ENCODE measurements around the gene SPTBN4. TPM values are rescaled to one million over a fixed set of nuclear protein-coding genes. Genes with fewer than 3 reads are reported as not detected.

The SPTBN4 gene
- total RNA-seq, 4 donors from 2014 or later, result 1.4 to 5.1 (median 2.3) TPM

DNA sequence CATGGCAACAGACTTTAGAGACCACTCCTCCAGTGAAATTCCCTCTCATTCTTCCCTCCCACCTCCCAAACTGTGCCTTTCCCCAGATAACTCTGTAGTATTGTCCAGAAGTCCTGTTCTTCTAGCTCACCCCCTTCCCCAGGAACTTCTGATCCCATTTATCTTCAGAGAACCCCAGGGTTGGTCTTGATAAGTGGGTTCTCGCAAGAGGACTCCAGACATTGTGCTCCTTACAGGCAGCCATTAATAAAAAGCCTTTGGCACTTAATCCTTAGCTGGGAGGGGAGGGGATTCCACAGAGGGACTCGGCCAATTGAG lies 136.2 kb downstream of the SPTBN4 start:
- no peak for TF ChIP-seq CTCF (IDR thresholded peaks at IDR 0.05; ENCODE audit: low read depth)

GRCh38 chr19:40603389-40604170 lies 136.8 kb downstream of the SPTBN4 start:
- no peak for TF ChIP-seq CTCF (IDR thresholded peaks at IDR 0.05; ENCODE audit: low read depth)

GRCh38 chr19:40604171-40604646 lies 137.4 kb downstream of the SPTBN4 start:
- no peak for TF ChIP-seq CTCF (IDR thresholded peaks at IDR 0.05; ENCODE audit: low read depth)

DNA sequence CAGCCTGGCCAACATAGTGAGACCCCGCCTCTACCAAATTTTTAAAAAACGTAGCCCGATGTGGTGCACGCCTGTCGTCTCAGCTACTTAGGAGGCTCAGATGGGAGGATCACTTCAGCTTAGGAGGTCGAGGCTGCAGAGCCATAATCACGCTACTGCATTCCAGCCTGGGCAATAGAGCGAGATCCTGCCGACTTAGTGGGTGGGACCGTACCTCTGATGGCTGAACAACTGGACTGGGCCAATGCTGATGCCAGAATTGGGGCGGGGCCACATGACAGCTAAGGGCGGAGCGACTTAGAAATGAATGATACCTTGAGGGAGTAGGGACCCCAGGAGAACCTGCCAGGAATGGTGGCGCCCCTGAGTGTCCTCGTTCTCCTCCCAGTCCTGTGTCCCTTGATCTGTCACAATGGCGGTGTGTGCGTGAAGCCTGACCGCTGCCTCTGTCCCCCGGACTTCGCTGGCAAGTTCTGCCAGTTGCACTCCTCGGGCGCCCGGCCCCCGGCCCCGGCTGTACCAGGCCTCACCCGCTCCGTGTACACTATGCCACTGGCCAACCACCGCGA lies 137.9 kb downstream of the SPTBN4 start:
- TF ChIP-seq CTCF (IDR thresholded peaks at IDR 0.05; ENCODE audit: low read depth), result no peak

- TF ChIP-seq CTCF (IDR thresholded peaks at IDR 0.05; ENCODE audit: low read depth), result no peak
Observed at GRCh38 chr19:40605216-40605971, 138.6 kb downstream of the SPTBN4 start.

- no peak for TF ChIP-seq CTCF (IDR thresholded peaks at IDR 0.05; ENCODE audit: low read depth)
Observed at GRCh38 chr19:40607311-40608239, 140.8 kb downstream of the SPTBN4 start.

All from subcutaneous adipose tissue (tissue), 4 donors.